Calu3 (cell line): Measurements from ENCODE around the gene PPL. TPM values are rescaled to one million over a fixed set of nuclear protein-coding genes. Genes with fewer than 3 reads are reported as not detected.

ENCODE experiments used
- BruUV-seq: library from RNA; stranded (reverse); fragments of 400-500 nt; replicated peaks from 2 replicates; lab custom pipeline; 2021; lab: Mats Ljungman, UMichigan
- CTCF ChIA-PET: fragments of 300-600 bp; sonication (Branson Sonifier 250); formaldehyde crosslinking; loops from one replicate; lab custom pipeline; 2022; ENCODE audit warnings: antibody characterized with exemption; lab: Charles Lee
- DNase-seq: peaks from one replicate; pipeline ENCODE4 v3.0.0; 2022
- H3K27ac Mint-ChIP-seq: one replicate; pipeline ENCODE4 v1.8.0; 2022; ENCODE audit warnings: mixed read lengths; ENCODE audit not compliant: unreplicated experiment
- H3K27me3 Mint-ChIP-seq: one replicate; pipeline ENCODE4 v1.8.0; 2022; ENCODE audit warnings: mixed read lengths; ENCODE audit not compliant: unreplicated experiment
- H3K36me3 Mint-ChIP-seq: one replicate; pipeline ENCODE4 v1.8.0; 2022; ENCODE audit warnings: mild to moderate bottlenecking, moderate library complexity, mixed read lengths; ENCODE audit not compliant: insufficient read depth, unreplicated experiment
- H3K4me1 Mint-ChIP-seq: one replicate; pipeline ENCODE4 v1.8.0; 2022; ENCODE audit warnings: mild to moderate bottlenecking, low read depth, mixed read lengths; ENCODE audit not compliant: unreplicated experiment
- H3K4me3 Mint-ChIP-seq: one replicate; pipeline ENCODE4 v1.8.0; 2022; ENCODE audit warnings: mild to moderate bottlenecking, low read depth, moderate library complexity, mixed read lengths; ENCODE audit not compliant: unreplicated experiment
- H3K9me3 Mint-ChIP-seq: one replicate; pipeline ENCODE4 v1.8.0; 2022; ENCODE audit warnings: low read depth, mixed read lengths; ENCODE audit not compliant: unreplicated experiment
- intact Hi-C: fragments of 100-400 bp; cut with micrococcal nuclease; formaldehyde crosslinking; loops from one replicate; pipeline ENCODE4 v1.10.0; 2022; ENCODE audit not compliant: unreplicated experiment
- total RNA-seq: library from RNA; stranded (reverse); gene quantifications from 2 replicates; pipeline ENCODE4 v1.2.3, GENCODE V29; 2022
- TF ChIP-seq, protein P1 (sequence below): fragments of 200-600 bp; IDR thresholded peaks from one replicate; pipeline ENCODE4 v1.8.0; 2022; ENCODE audit warnings: antibody characterized with exemption; ENCODE audit not compliant: unreplicated experiment

Gene PPL
- total RNA-seq, 1 experiment from 2014 or later, result 75.0 TPM

GRCh38 chr16:4862639-4863038, 74.3 kb downstream of the PPL start:
- intact Hi-C loops, result no loop called here
- peaks cover 27% of the 10 kb centered on the region for H3K36me3 Mint-ChIP-seq
- H3K9me3 Mint-ChIP-seq, result no peaks in the 10 kb centered on the region

GRCh38 chr16:4860727-4861342, 76.1 kb downstream of the PPL start:
- DNase-seq, result no peak
- peaks cover 28% of the 10 kb centered on the region for H3K36me3 Mint-ChIP-seq
- BruUV-seq, result no TSS peak
- H3K4me3 Mint-ChIP-seq, result no peak overlapping the region
- TF ChIP-seq, protein P1, sequence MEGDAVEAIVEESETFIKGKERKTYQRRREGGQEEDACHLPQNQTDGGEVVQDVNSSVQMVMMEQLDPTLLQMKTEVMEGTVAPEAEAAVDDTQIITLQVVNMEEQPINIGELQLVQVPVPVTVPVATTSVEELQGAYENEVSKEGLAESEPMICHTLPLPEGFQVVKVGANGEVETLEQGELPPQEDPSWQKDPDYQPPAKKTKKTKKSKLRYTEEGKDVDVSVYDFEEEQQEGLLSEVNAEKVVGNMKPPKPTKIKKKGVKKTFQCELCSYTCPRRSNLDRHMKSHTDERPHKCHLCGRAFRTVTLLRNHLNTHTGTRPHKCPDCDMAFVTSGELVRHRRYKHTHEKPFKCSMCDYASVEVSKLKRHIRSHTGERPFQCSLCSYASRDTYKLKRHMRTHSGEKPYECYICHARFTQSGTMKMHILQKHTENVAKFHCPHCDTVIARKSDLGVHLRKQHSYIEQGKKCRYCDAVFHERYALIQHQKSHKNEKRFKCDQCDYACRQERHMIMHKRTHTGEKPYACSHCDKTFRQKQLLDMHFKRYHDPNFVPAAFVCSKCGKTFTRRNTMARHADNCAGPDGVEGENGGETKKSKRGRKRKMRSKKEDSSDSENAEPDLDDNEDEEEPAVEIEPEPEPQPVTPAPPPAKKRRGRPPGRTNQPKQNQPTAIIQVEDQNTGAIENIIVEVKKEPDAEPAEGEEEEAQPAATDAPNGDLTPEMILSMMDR, result no peak
- H3K27ac Mint-ChIP-seq, result no peak overlapping the region
- CTCF ChIA-PET, result no interaction called here
- H3K9me3 Mint-ChIP-seq, result no peaks in the 10 kb centered on the region
- H3K4me1 Mint-ChIP-seq, result peaks cover 15% of the 10 kb centered on the region
- H3K27me3 Mint-ChIP-seq, result no peaks in the 10 kb centered on the region
- intact Hi-C loops, result no loop called here

More at GRCh38 chr16:4862639-4863038, 74.3 kb downstream of the PPL start:
- Mint-ChIP-seq H3K27me3 (no peaks in the 10 kb centered on the region), H3K27ac (no peak overlapping the region), H3K4me1 (peaks cover 28% of the 10 kb centered on the region), H3K4me3 (no peak overlapping the region)
- CTCF ChIA-PET, result interaction anchor here (0.7 to 1.0 kb wide), 4 partner anchors 12 to 82 kb away, joined by 3 read pairs; no protein-coding TSS in a partner anchor
- TF ChIP-seq, protein P1, result no peak
- DNase-seq, result no peak
- no TSS peak for BruUV-seq

- no TSS peak for BruUV-seq
- peaks cover 15% of the 10 kb centered on the region for H3K4me1 Mint-ChIP-seq
- TF ChIP-seq, protein P1, result no peak
- CTCF ChIA-PET, result no interaction called here
- H3K27me3 Mint-ChIP-seq, result no peaks in the 10 kb centered on the region
- DNase-seq, result no peak
- intact Hi-C loops, result no loop called here
- no peak overlapping the region for H3K27ac Mint-ChIP-seq
- peaks cover 29% of the 10 kb centered on the region for H3K36me3 Mint-ChIP-seq
- no peak overlapping the region for H3K4me3 Mint-ChIP-seq
- H3K9me3 Mint-ChIP-seq, result no peaks in the 10 kb centered on the region
These were observed 77.1 kb downstream of the PPL start for GRCh38 chr16:4859900-4860255.

DNA sequence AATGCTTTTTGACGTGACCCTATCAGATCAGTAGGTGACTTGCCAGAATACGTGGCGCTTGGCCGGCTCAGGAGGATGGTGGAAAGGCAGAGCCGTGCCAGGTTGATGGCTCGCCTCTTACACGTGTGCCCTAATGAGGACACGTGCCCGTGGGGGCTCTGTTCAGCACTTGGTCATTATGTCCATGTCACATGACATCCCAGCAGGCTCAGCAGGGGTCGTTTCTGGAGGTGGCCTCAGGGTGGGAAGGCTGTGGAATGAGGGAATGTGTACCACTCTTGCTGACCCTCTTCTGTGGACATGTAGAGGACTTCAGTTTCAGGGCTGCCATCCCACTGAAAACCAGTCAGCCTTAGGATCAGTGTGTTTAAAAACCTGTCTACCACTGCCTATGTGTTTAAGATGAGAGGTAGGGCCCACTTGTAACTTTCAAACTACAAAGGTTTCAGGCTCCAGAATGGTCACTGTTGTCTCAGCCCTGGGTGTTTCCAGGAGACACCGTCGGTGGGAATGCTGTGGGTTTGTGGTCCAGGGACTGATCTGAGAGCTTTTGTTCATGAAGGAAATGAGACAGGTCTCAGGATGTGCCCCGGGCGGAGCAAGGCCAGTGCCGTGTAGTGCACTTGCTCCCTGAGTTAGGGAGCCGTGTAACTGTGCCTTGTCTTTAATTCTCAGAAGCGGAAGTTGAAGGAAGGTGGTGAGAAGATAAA, 77.6 kb downstream of the PPL start:
- TF ChIP-seq, protein P1, result no peak
- BruUV-seq, result no TSS peak
- Mint-ChIP-seq H3K9me3 (no peaks in the 10 kb centered on the region), H3K4me1 (peaks cover 15% of the 10 kb centered on the region), H3K36me3 (peaks cover 35% of the 10 kb centered on the region), H3K27ac (no peak overlapping the region), H3K4me3 (no peak overlapping the region), H3K27me3 (no peaks in the 10 kb centered on the region)
- CTCF ChIA-PET, result no interaction called here
- intact Hi-C loops, result no loop called here
- DNase-seq, result no peak
